Measurements from ENCODE around the gene OPRL1.

OPRL1 gene

DNA sequence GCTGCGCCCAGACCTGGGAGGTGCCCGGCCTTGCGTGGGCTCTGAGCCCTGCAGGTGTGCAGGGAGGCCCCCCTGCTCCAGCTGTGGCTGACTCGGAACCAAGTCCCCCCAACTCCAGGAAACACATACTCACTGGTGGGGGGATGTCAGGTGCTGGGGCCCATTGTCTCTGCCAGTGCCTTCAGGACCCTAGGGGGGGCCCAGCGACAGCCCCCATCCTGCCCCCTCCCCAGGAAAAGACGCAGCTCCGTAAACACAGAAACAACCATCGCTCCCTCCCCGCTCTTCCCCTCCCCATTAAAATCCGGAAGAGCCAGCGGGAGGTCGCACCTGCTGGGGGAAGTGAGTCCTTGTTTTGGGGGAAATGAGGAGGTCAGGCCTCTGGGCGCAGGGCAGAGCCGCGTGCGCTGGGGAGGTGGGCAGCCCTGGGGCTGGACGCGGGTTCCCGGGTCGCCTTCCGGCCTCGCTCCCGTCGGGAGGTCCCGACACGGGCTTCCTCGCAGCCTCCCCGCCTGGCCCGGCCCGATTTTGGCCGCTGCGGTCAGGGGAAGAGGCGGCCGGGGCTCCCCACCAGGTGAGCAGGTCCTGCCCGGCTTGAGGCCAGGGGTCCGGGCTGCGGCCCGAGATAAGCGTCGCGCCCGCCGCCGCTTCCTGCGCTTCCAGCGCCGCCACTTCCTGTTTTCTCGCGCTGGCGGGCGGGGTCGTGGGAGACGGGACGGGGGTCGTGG, 37.7 kb upstream of the OPRL1 start:
- DNase-seq, result no peak

DNA sequence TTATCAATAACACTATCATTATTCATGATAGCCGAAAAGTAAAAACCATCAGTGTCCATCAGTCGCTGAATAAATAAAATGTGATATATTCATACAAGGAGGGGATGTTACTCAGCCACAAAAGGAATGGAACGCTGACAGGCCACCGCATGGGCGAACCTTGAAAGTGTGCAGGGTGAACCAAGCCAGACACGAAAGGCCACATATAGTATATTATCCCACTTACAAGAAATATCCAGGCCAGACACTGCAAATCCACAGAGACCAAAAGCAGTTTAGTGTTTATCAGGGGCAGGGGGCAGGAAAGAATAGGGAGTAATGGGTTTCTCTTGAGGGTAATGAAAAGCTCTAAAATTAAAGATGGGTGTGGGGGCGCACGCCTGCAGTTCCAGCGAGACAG, 36.1 kb upstream of the OPRL1 start:
- no peak for DNase-seq

DNA sequence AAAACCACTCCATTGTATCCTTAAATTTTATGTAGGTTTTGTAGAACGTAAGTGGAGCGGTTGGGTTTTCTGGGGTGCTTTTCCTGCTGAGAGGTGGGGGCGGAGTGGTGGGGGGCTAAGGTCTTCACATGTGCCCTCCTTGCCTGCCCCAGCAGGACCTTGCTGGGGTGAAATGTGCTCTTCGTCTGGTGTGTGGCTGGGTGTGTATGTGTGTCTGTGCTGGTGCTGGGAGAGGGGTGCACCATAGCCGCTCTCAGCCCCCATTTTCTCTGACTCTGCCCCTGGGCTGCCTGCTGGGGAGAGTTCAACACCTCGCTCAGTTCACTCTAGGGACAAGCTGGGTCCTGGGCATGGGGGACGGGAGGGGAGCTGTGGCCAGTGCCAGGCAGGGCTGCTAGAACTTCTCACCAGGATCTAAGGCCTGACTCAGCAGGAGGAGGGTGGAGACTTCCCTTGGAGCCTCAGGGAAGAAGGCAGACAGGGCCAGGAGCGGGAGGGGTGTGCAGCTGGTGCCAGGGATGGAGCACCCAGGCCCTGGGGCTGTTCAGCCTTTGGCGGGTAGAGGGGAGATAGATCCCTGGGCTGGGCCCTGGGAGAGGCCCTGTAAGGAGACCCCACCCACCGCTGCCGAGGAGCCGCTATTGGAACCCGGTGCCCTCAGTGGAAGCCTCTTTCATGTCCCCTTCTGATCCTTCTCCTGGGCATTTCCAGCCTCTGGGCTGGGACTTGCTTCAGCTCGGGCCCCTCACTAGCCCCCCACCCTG, 35.2 kb upstream of the OPRL1 start:
- no peak for DNase-seq

DNA sequence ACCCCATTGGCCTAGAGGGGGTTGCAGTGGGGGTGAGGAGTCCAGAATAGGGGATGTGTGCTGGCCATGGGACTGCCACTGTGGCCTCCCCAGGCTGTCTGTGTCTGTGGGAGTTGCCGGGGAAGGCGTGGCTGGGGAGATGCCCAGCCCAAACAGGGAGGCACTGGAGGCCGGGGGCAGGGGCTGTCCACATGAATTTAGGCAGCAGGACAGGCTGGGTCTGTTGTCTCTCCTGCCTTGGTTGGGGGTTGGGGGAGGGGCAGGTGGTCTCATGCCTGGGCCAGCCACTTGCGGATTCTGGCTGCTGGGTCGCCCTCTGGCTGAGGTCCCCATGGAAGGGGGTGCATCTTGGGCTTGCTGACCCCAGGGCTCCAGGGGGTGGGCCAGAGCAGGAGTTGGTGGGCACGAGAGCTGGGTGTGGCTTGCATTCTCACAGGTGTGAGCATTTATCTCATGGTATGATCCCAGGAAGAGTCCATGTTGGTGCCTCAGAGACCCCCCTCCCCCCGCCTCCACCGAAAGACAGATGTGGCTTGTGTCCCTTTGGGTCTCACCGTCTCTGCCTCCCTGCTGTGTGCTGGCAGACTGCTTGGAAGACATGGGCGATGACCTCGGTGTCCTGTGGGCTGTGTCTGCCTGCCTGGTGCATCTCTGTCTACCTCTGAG, 34.4 kb upstream of the OPRL1 start:
- DNase-seq, result no peak

DNA sequence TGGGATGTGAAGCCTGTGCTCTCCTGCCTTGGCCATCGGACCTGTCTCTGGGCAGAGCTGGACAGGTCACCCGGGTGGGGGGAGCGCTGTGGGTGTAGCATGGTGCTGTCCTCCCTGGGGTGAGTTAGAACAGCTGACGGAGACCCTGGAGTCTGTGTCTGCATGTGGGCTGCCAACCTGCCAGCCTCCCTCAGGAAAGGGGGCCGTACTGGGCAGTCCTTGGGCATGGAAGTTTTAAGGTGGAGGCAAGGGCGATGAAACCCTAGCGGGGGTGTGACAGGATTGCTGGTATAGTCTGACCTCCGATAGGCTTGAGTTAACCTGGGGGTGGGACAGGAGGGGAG, 32.9 kb upstream of the OPRL1 start:
- no peak for DNase-seq

DNA sequence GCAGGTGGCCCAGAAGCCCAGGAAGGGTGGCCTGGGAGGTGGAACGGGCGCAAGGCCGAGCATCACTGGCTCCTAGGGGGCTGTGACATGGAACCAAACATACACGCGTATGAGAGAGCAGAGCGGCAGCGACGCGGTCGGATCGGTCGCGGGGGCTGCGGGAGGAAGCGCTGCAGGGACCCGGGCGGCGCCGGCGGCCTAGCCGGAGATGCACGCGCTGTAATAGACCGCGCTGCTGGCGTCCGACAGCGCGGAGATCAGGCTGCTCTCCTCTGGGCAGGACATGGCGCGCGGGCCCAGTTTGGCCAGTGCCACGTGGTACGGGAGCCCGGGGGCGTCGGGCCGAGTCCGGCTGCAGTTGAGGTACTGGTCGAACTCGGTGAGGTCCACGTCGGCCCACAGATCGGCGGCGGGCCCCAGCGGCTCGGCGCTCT, 31.9 kb upstream of the OPRL1 start:
- DNase-seq, result no peak

DNA sequence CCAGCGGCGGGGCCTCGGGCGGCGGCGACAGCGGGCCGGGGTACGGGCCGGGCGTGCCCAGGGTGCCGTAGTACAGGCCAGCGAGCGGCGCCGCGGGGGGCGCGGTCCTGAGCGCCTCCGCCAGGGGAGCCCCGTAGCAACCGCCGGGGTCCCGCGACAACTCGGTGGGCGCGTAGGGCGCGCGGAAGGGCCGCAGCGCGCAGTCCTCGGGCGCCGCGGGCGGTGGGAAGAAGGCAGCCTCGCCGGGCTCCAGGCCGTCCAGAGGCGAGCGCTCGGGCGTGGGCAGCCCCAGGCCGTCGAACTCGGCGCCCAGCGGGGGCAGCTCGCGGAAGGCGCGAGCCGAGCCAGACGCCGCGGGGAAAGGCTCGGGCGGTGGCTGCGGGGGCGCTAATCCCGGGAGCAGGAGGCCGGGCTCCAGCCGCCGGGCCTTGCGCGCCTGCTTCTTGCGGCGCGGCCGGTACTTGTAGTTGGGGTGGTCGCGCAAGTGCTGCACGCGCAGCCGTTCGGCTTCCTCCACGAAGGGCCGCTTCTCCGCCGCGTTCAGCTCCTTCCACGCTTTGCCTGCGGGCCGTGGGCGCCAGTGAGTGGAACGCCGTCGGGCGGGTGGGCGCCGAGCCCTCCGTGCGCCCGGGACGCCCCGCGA, 31.4 kb upstream of the OPRL1 start:
- no peak for DNase-seq

DNA sequence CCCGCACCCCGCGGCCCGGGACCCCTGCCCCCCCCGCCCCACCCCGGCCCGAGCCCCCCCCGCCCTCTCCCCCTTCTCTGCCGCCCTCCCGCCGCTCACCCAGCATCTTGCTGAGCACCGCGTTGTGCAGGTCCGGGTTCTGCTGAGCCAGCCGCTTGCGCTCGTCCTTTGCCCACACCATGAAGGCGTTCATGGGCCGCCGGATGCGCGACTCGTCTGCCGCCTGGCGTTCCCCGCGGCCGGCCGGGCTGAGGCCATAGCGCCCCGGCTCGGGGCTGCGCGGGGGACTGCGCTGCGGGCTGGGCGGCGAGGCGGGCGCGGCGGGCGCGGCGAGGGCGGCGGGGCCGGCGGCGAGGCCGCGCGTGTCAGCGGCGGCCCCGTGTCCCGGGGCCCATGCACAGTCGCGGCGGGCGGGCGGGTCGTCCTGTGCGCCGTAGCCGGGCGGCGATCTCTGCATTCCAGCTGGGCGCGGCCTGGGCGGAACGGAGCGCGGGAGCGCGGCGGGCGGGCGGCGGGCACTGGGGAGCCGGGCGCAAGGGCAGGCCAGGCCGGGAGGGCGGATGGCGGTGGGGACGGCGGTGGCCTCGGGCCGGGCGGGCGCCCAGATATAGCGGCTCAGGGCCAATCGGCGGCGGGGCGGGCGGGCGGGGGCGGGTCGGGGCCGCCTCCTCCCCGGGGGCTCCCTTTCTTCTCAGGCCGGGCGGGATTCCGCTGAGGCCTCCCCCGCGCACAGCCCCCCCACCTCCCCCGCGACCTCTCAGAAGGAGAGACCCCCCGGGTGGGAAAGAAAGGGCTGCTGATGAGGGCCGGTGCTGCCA, 30.6 kb upstream of the OPRL1 start, which contains the start of gene SOX18:
TSS of gene SOX18 (minus strand) at position 580 of the 818 bp plus-strand sequence. CDS start at position 457, 123 bp downstream.
- DNase-seq, result no peak

DNA sequence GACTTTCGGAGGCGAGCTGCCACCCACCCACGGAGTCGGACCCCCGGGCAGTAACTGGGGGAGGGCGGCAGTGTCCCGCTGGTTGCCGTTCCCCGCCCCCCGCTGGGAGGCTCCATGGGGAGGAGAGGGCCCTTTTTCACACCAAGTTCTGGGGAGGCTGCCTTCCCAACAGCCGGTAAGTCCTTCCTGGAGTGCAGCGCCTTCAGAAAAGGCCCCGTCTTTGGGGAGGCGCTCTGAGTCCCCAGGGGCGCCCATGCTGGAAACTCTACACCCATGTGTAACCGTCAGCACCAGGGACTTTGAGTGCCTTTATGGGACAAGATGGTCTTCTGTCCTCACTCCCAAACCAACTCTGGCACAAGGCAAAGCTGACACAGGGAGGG, 30.0 kb upstream of the OPRL1 start:
- no peak for DNase-seq

DNA sequence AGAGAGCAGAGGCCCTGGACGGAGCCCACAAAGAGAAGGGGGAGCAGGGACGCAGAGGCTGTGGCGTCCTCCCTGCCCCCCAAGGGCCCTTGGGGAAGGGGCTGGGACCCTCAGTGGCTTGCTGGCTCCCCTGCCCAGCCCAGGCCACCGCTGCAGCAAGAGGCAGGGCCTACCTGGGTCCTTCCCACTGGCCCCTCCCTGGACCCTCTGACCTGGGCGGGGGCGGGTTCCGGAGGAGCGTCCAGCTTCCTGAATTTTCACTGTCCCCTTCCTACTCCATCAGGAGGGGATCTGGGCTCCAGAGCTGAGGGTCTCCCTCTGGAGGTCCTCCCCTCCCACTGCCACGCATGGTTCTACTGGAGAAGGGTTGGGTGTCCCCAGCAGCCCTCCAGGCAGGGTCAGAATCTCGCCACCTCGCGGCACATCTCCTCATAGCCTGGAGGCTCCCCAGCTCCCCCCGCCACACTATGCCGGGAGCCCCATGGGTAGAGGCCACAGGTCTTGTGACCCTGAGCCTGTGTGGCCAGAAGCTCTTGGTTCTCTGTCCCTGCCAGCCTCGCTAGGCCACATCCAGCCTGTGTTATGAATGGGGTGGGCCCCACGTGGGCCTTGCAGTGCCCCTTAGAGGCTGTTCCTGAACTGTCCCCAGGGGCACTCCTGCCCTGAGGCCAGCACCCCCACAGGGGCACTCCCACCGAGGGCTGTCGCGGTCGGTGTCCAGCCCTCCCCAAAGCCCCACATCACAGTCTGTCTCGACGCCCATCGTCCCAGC, 29.4 kb upstream of the OPRL1 start:
- no peak for DNase-seq

DNA sequence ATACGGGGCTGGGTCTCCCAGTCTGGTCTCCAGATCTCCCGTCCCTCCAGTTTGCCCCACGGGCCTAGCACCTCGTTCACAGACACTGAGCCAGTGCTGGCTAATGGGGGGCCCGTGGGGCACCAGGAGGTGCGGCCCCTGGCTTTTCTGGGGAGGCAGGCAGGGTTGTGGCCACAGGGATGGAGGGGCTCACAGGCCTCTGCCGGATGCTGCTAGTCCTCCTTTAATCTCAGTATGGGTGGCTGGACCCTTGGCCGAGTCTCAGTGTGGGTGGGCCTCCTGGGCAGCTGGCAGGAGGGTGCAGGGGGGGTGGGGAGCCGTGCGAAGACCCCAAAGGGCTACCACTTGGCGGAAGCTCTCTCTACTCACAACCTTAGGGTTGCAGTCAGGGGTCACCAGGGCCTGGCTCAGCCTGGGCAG, 28.8 kb upstream of the OPRL1 start:
- no peak for DNase-seq

DNA sequence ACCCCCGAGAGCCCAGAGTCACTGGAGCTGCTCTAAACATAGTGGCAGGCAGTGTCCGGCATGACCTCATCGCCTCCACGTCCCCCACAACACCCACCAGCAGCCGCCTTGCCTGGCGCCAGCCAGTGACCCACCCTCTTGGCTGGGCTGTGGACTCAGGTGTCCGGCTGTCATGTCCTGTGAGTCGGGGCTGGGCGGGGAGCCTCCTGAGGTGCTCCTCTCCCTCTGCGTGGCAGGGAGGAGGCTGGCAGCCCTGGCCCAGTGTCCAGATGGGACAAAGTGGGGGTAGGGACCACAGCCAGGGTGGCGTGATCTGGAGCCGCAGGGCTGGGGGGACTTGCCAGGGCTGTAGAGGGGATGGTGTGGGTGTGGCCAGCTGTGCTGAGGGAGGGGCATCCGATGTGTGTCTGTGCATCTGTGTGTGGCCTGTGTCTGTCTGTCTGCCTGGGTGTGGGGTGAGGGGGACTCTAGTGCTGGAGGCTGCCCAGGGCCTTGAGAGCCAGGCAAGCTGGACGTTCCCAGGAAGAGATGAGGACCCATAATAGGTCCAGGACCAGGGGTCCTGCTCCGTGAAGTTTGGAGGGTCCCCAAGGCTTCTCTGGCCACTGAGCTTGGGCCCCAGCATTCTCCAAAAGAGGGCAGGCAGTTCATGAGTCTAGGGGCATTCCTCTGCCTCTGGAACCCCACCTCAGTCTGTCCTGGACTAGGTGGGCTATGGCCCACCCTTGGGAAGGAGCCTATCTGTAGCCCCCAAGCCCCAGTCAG, 28.1 kb upstream of the OPRL1 start:
- no peak for DNase-seq

DNA sequence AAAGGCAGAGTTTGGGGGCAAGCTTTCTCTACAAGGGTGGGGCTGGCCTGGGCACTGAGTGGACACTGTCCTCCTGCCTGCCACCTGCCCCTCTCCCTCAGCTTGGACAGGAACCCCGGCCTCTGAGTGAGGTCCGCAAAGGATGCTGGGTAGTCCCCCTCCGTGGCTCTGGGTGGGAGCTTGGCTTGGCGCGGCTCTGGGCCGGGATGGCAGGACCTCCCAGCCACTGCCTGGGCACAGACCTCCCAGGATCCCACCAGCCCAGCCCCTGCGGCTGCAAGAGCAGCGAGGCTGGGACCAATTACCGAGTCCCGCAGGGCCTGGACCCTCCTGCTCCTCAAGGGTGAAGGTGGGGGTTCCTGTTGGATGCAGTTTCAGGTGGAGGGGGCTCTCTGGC, 27.6 kb upstream of the OPRL1 start:
- DNase-seq, result no peak

DNA sequence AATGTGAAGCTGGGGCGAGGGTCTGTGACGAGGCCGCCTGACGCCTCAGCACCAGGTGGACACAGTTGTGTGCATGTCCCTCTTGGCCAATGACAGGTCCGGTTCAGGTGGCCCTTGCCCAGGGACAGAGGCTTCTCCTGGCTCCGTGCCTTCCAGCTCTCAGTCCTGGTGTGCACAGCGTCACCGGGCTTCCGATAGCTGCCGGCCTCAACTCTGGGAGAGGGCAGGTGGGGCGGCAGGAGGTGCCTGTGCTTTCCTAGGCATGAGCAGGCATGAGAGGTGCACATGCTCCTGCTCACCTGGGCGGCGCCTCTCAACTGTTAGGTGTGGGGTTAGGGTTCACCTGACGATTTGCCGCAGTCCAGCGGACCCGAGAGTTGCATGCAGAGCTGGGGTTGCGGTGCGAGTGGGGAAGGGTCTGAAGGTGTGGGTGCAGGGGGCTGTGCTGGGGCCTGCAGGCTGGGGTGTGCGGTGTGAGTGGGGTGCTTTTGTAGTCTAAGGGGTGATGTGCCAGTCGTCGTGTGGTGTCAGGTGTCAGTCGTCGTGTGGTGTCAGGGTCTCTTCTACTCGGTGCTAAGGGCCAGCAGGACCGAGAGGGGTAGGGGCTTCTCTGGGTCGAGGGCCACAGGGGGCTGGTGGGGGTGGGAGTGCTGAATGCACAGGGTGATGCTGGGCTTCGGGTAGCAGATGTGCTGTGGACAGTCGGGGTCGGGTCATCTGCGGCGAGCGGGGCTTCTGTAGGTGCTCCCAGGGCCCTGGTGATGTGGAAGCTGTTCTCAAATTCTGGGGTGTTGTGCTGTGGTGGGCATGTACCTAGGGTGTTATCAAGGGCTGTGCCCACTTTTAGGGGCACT, 26.7 kb upstream of the OPRL1 start:
- DNase-seq, result no peak

DNA sequence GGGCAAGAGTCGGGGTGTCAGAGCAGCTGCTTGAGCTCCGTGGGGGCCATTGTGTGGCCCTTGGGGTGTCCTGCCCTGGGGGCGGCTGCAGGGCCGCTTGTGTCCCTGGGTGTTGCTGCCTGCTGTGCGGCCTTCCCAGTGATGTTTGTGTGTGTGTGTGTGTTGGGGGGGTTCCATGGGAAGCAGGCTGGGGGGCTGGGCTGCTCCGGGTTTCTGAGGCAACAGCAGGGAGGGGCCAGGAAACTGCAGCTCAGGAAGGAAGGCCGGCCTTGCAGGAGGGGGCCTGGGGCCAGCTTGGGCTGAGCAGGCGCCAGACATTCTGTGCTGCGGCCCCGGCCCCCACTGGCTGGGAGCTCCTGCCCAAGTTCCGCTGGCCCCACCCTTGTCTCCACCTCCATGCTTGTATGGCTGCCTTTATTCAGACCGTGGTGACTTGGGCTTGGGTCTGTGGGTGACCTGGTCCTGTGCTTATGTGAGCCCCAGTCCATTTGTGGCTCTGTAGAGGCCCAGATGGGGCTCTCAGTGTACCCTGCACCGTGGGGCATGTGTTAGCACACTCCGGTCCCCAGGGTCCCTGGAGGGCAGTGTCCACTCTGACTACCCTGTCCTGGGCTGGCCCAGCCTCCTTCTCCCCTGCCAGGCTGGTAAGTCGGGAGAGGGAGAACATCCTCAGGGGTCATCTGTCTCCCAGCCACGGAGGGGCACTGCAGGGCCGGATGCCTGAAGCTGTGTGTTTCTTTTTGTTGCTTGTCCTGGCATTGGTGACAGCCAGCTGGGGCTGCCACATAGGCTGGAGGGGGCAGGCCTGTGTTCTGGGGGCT, 25.8 kb upstream of the OPRL1 start:
- DNase-seq, result no peak

DNA sequence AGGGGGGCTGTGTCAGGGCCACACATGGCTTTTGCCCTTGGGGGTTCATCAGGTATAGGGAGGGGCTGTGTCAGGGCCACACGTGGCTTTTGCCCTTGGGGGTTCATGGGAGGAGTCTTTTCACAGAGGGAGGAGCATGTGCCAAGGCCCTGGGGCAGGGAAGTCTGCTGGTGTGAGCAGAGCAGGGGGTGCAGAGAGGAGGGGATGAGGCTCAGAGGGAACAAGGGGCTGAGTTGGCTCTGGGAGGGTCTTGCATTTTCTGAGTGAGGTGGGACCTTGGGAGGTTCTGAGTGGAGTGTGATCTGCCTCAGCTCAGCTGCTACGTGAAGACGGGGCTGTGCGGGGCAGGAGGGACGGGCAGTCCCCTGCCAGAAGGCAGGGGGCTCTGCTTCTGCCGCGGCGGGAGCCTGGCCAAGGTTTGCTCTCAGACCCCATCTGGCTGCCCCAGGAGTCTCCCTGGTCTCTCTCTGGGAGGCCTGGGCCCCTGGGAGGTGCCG, 24.4 kb upstream of the OPRL1 start:
- DNase-seq, result no peak

DNA sequence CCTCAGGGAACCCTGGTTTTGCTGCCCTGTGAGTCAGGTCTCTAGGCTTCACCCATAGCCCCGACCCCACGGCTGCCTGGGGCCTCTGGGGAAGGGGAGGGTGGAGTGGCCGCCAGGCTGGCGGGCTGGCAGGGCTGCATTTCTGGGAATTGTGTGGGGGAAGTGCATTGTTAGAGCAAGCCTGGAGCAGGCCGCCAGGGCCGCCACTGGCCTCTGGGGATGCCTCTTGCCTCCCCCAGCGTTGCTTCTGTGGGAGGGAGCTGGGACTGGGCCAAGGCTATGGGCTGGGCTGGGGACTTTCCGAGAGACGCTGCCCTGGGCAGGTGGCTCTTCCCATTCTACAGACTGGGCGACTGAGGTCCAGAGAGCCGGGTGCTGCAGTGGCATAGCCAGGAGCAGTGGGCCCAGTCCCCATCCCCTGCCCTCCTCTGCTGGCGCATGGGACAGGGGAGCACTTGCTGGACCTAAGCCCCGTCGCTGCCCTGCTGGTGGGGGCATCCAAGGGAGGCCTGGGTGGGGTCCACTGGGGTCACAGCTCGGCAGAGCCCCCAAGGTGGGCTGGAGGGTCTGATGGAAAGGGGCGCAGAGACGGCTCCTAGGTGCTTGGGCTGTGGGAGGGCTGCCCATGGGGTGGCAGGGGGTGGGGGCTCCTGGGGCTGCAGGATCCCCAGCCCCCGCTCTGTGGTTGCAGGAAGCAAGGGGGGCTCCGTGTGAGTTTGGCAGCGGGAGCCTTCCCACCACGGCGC, 23.8 kb upstream of the OPRL1 start:
- no peak for DNase-seq

DNA sequence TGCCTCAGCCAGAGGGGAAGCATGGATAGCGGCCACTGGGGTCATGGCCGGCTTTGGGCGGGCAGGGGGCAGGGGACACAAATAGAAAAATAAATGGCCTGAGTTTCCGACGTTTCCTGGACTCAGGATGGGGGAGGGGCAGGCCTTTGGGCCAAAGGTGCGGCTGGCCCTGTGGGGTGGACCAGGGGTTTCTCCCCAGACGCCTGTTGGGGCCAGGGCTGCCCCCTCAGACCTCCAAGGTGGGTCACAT, 23.3 kb upstream of the OPRL1 start:
- DNase-seq, result no peak

Measured in stimulated activated CD4-positive, alpha-beta T cell treated with anti-CD3 and anti-CD28 coated beads, Interleukin-12 subunit alpha, Interleukin-12 subunit beta, amount 100 ng/mL, for 4 hours (primary cell).